Stimulated activated memory B cell treated with anti-CD40 and anti-IgM and Interleukin-4, amounts not matched to agents 10 μg/mL and 1 μg/mL and 100 μg/mL, for 72 hours (primary cell): ENCODE measurements around the gene GALNT2.

ENCODE experiments used
- ATAC-seq: fragments of 150-1000 bp; cut with Tn5 transposase; 2 replicates; pipeline ENCODE4 v1.10.0; 2021
- H3K27ac Mint-ChIP-seq: one replicate; pipeline ENCODE4 v1.8.0; 2022; ENCODE audit warnings: mild to moderate bottlenecking, mixed read lengths
- H3K27me3 Mint-ChIP-seq: one replicate; pipeline ENCODE4 v1.8.0; 2022; ENCODE audit warnings: mixed read lengths
- H3K36me3 Mint-ChIP-seq: one replicate; pipeline ENCODE4 v1.8.0; 2022; ENCODE audit warnings: mixed read lengths
- H3K4me1 Mint-ChIP-seq: one replicate; pipeline ENCODE4 v1.8.0; 2022; ENCODE audit warnings: mixed read lengths
- H3K4me3 Mint-ChIP-seq: one replicate; pipeline ENCODE4 v1.8.0; 2022; ENCODE audit warnings: mild to moderate bottlenecking, moderate library complexity, mixed read lengths
- H3K9me3 Mint-ChIP-seq: one replicate; pipeline ENCODE4 v1.8.0; 2022; ENCODE audit warnings: mixed read lengths

Gene GALNT2

DNA sequence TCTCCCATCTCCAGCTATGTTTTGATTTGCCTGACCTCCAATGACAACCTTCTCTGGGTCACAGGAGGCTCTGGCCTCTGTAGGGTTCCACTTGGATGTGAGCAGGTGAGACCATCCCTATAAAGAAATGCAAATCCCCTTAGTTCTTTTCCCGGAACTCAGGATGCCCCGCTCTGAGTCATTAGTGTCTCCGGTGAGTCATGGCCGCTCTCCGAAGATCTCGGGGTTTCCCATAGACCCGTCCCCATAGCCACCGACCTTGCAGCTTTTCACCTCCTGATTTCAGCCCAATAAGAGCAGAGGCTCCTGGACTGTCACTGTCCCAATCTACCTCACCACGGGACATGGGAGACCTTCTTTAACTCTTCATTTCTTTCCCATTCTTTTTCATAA, 260.9 kb downstream of the GALNT2 start:
- Mint-ChIP-seq H3K4me3 (peak overlapping the region; percentile 46), H3K36me3 (no peaks in the 10 kb centered on the region), H3K9me3 (no peaks in the 10 kb centered on the region), H3K27ac (no peak overlapping the region), H3K4me1 (peaks cover 12% of the 10 kb centered on the region), H3K27me3 (peaks cover 12% of the 10 kb centered on the region)
- peak; percentile 72 for ATAC-seq

DNA sequence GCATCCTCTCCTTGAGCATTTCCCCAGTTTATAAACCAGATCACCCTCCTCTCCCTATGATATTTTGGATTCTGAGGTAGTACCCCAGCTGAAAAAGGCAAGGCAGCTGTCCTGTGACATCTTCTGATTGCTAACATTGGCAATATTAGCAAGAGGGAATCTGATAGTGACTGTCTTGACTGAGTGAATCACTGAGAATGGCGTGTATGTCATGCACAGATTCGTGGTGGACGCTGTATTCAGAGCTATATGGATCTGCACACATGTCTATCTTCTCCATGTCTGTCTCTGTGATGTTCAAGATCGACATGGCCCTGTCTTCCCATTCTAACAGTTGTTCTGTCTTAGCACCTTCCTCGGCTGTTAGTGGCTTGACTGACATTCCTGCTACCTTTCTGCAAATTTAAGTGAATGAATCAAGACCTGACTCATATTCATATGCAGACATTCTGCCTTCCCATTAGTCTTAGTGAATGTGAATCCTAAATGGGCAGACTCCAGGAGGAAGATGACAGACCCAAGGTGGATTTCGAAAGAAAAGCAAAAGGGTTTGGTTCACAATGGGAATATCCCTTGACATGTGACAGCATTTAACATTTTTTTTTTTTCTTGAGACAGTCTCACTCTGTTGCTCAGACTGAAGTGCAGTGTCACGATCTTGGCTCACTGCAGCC, 261.4 kb downstream of the GALNT2 start:
- ATAC-seq, result no peak
- H3K4me1 Mint-ChIP-seq, result peaks cover 12% of the 10 kb centered on the region
- H3K36me3 Mint-ChIP-seq, result no peaks in the 10 kb centered on the region
- peak overlapping the region; percentile 46 for H3K4me3 Mint-ChIP-seq
- H3K27ac Mint-ChIP-seq, result no peak overlapping the region
- H3K9me3 Mint-ChIP-seq, result no peaks in the 10 kb centered on the region
- H3K27me3 Mint-ChIP-seq, result peaks cover 13% of the 10 kb centered on the region

DNA sequence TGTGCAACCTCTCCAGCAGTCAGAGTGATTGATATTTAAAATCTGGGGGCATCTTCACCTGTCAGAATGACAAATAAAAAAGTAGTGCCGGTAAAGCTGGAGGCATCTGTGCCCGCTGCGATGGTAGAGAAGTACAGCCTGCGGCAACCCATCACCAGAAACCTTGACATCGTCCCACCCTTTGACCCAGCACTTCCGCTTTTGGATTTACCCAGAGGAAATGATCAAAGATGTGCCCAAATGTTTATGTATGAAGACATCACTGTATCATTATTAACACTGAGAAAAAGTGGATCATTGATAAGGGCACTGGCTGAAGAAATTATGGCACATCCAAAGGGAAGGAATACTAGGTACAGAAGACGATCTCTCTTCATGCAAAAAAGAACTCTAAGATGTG, 263.1 kb downstream of the GALNT2 start:
- H3K4me3 Mint-ChIP-seq, result no peak overlapping the region
- H3K4me1 Mint-ChIP-seq, result peaks cover 12% of the 10 kb centered on the region
- peaks cover 29% of the 10 kb centered on the region for H3K27me3 Mint-ChIP-seq
- no peaks in the 10 kb centered on the region for H3K9me3 Mint-ChIP-seq
- no peak for ATAC-seq
- H3K36me3 Mint-ChIP-seq, result no peaks in the 10 kb centered on the region
- no peak overlapping the region for H3K27ac Mint-ChIP-seq
